ENCODE results near the gene DNPH1. TPM values are rescaled to one million over a fixed set of nuclear protein-coding genes. Genes with fewer than 3 reads are reported as not detected.

Gene DNPH1
- total and polyA plus RNA-seq, 9 of the 15 experiments (the other 6 are each of a cell fraction or from before 2014, with no cell fraction given): 7.3 to 300 (median 68.7) TPM

DNA sequence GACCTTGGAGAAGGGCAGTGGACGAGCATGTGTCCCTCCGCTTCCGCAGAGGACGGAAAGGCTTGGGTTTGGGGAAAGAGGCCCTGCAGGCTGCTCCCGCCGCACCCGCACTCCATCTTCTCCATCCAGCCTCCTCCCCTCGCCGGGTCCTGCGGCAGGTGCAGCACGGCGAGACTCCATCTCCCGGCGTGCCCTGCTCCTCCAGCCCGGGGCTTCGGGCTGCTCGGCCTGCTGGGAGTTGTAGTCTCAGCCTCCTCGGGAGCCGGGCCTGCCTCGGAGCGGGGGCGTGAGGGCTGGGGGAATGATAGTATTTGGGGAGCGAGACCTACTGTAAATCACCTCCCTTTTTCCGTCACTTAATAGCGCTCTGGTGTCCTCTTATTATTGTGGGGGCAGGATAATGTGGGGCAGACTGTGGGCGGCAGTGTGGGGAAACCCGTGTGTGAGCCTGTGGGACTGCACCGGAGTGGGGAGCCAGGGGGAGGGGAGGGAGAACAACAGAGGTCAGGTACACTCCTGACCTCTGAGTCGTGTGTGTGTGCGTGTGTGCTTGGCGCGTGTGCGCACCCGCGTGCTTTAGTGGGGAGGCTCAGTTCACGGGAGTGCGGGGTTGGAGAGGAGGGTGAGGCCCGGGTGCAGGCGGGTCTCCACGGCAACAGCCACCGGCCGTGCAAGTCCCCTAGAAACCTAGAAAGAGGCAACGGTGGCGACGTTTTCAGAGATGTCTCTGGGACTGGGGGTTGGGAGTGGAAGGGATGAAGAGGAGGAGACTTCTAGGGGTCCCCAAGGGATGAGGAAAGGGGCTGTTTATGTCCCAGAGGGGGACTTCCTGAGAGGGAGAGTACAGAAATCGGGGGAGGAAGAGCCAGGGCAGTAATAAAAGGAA lies 18.1 kb upstream of the DNPH1 start (continued):
- TF ChIP-seq, protein P1, sequence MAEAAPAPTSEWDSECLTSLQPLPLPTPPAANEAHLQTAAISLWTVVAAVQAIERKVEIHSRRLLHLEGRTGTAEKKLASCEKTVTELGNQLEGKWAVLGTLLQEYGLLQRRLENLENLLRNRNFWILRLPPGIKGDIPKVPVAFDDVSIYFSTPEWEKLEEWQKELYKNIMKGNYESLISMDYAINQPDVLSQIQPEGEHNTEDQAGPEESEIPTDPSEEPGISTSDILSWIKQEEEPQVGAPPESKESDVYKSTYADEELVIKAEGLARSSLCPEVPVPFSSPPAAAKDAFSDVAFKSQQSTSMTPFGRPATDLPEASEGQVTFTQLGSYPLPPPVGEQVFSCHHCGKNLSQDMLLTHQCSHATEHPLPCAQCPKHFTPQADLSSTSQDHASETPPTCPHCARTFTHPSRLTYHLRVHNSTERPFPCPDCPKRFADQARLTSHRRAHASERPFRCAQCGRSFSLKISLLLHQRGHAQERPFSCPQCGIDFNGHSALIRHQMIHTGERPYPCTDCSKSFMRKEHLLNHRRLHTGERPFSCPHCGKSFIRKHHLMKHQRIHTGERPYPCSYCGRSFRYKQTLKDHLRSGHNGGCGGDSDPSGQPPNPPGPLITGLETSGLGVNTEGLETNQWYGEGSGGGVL (CRISPR knock-in tag; IDR thresholded peaks at IDR 0.05): no peak
- TF ChIP-seq, protein P2, sequence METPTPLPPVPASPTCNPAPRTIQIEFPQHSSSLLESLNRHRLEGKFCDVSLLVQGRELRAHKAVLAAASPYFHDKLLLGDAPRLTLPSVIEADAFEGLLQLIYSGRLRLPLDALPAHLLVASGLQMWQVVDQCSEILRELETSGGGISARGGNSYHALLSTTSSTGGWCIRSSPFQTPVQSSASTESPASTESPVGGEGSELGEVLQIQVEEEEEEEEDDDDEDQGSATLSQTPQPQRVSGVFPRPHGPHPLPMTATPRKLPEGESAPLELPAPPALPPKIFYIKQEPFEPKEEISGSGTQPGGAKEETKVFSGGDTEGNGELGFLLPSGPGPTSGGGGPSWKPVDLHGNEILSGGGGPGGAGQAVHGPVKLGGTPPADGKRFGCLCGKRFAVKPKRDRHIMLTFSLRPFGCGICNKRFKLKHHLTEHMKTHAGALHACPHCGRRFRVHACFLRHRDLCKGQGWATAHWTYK (CRISPR knock-in tag; IDR thresholded peaks at IDR 0.05): peak; percentile 70; the same call in 1 of the 2 replicates
- TF ChIP-seq, protein P3, sequence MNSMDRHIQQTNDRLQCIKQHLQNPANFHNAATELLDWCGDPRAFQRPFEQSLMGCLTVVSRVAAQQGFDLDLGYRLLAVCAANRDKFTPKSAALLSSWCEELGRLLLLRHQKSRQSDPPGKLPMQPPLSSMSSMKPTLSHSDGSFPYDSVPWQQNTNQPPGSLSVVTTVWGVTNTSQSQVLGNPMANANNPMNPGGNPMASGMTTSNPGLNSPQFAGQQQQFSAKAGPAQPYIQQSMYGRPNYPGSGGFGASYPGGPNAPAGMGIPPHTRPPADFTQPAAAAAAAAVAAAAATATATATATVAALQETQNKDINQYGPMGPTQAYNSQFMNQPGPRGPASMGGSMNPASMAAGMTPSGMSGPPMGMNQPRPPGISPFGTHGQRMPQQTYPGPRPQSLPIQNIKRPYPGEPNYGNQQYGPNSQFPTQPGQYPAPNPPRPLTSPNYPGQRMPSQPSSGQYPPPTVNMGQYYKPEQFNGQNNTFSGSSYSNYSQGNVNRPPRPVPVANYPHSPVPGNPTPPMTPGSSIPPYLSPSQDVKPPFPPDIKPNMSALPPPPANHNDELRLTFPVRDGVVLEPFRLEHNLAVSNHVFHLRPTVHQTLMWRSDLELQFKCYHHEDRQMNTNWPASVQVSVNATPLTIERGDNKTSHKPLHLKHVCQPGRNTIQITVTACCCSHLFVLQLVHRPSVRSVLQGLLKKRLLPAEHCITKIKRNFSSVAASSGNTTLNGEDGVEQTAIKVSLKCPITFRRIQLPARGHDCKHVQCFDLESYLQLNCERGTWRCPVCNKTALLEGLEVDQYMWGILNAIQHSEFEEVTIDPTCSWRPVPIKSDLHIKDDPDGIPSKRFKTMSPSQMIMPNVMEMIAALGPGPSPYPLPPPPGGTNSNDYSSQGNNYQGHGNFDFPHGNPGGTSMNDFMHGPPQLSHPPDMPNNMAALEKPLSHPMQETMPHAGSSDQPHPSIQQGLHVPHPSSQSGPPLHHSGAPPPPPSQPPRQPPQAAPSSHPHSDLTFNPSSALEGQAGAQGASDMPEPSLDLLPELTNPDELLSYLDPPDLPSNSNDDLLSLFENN (IDR thresholded peaks at IDR 0.05; ENCODE audit: low read depth in 2 of 2, low read length in 2 of 2): 0 out of 4 replicates have a peak, but pooled peaks have one; percentile 22 to 53
- TF ChIP-seq, protein P4, sequence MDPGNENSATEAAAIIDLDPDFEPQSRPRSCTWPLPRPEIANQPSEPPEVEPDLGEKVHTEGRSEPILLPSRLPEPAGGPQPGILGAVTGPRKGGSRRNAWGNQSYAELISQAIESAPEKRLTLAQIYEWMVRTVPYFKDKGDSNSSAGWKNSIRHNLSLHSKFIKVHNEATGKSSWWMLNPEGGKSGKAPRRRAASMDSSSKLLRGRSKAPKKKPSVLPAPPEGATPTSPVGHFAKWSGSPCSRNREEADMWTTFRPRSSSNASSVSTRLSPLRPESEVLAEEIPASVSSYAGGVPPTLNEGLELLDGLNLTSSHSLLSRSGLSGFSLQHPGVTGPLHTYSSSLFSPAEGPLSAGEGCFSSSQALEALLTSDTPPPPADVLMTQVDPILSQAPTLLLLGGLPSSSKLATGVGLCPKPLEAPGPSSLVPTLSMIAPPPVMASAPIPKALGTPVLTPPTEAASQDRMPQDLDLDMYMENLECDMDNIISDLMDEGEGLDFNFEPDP (CRISPR knock-in tag; IDR thresholded peaks at IDR 0.05): no peak
- TF ChIP-seq ETV6 (IDR thresholded peaks at IDR 0.05; ENCODE audit: borderline replicate concordance in 1 of 2, low read depth in 2 of 2, low read length in 1 of 2) (no peak), ETV6 (CRISPR knock-in tag; IDR thresholded peaks at IDR 0.05; ENCODE audit: borderline replicate concordance) (no peak), CHCHD3 (CRISPR knock-in tag; IDR thresholded peaks at IDR 0.05) (no peak), MED1 (CRISPR knock-in tag; IDR thresholded peaks at IDR 0.05; ENCODE audit: borderline replicate concordance) (no peak), TCFL5 (CRISPR knock-in tag; conservative IDR thresholded peaks at IDR 0.05) (no peak), ZEB2 (IDR thresholded peaks at IDR 0.05) (0 out of 2 replicates have a peak, but pooled peaks have one; percentile 35), ADNP (tag; IDR thresholded peaks at IDR 0.05) (no peak), BHLHE40 (IDR thresholded peaks at IDR 0.05; ENCODE audit: low read length) (peak; percentile 67), KAT7 (CRISPR knock-in tag; IDR thresholded peaks at IDR 0.05; ENCODE audit: borderline replicate concordance) (no peak)
- TF ChIP-seq, protein P5, sequence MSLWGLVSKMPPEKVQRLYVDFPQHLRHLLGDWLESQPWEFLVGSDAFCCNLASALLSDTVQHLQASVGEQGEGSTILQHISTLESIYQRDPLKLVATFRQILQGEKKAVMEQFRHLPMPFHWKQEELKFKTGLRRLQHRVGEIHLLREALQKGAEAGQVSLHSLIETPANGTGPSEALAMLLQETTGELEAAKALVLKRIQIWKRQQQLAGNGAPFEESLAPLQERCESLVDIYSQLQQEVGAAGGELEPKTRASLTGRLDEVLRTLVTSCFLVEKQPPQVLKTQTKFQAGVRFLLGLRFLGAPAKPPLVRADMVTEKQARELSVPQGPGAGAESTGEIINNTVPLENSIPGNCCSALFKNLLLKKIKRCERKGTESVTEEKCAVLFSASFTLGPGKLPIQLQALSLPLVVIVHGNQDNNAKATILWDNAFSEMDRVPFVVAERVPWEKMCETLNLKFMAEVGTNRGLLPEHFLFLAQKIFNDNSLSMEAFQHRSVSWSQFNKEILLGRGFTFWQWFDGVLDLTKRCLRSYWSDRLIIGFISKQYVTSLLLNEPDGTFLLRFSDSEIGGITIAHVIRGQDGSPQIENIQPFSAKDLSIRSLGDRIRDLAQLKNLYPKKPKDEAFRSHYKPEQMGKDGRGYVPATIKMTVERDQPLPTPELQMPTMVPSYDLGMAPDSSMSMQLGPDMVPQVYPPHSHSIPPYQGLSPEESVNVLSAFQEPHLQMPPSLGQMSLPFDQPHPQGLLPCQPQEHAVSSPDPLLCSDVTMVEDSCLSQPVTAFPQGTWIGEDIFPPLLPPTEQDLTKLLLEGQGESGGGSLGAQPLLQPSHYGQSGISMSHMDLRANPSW (CRISPR knock-in tag; IDR thresholded peaks at IDR 0.05): no peak
